HEK293 (cell line): ENCODE data around the gene MYADML2.
A peak's percentile ranks its signal among the peaks of the same experiment; 100 is the strongest.

Experiments used
- CTCF ChIA-PET: fragments of 350-600 bp; formaldehyde crosslinking; extraction: SDS; loops from one replicate; lab custom pipeline; 2021; ENCODE audit warnings: antibody characterized with exemption; lab: Yijun Ruan, JAX
- POLR2A ChIA-PET: fragments of 300-600 bp; formaldehyde crosslinking; extraction: SDS; loops from one replicate; lab custom pipeline; 2020; ENCODE audit warnings: antibody characterized with exemption, inconsistent platforms; lab: Yijun Ruan, JAX
- H3K27ac ChIP-seq: fragments of 200-500 bp; sonication (Bioruptor generic); 2 replicates; pipeline ENCODE4 v1.5.1; 2014; ENCODE audit warnings: low read depth, low read length, control low read depth, inconsistent platforms; ENCODE audit errors: extremely low read depth
- H3K36me3 ChIP-seq, 2 experiments: fragments of 200-500 bp in 1 of 2; sonication (Bioruptor generic) in 1 of 2; 1 replicate in 1 of 2; 2 replicates in 1 of 2; pipeline ENCODE4 v1.5.1; 2014 to 2017; ENCODE audit warnings: inconsistent platforms in 2 of 2, low read length in 2 of 2; ENCODE audit not compliant: control insufficient read depth in 2 of 2, insufficient read depth in 1 of 2
- H3K4me1 ChIP-seq: fragments of 200-500 bp; sonication (Bioruptor generic); 2 replicates; pipeline ENCODE4 v1.5.1; 2014; ENCODE audit warnings: mild to moderate bottlenecking, low read length, inconsistent platforms; ENCODE audit not compliant: control insufficient read depth, insufficient read depth
- H3K4me3 ChIP-seq: 2 replicates; pipeline ENCODE4 v1.5.1; 2011; ENCODE audit warnings: low read depth, mild to moderate bottlenecking, control low read depth, low read length, moderate library complexity
- H3K9me3 ChIP-seq: fragments of 200-500 bp; sonication (Bioruptor generic); 2 replicates; pipeline ENCODE4 v1.5.1; 2014; ENCODE audit warnings: low read depth, low read length, inconsistent platforms; ENCODE audit not compliant: control insufficient read depth, insufficient read depth
- ATF2 ChIP-seq: fragments of 450-650 bp; formaldehyde crosslinking; IDR thresholded peaks from 2 replicates; pipeline ENCODE4 v1.5.1; 2016; ENCODE audit warnings: missing biosample characterization, missing genetic modification characterization, low read depth
- BCL6B ChIP-seq: fragments of 450-650 bp; formaldehyde crosslinking; IDR thresholded peaks from 2 replicates; pipeline ENCODE4 v1.5.1; 2017; ENCODE audit warnings: missing biosample characterization, missing genetic modification characterization
- KLF16 ChIP-seq: fragments of 450-650 bp; formaldehyde crosslinking; IDR thresholded peaks from 2 replicates; pipeline ENCODE4 v1.5.1; 2017; ENCODE audit warnings: missing biosample characterization, missing genetic modification characterization
- KLF7 ChIP-seq: fragments of 450-650 bp; formaldehyde crosslinking; IDR thresholded peaks from 2 replicates; pipeline ENCODE4 v1.5.1; 2016; ENCODE audit warnings: missing biosample characterization, missing genetic modification characterization, borderline replicate concordance
- KLF8 ChIP-seq: fragments of 450-650 bp; formaldehyde crosslinking; IDR thresholded peaks from 2 replicates; pipeline ENCODE4 v1.5.1; 2016; ENCODE audit warnings: missing biosample characterization, missing genetic modification characterization
- KLF9 ChIP-seq: fragments of 450-650 bp; formaldehyde crosslinking; IDR thresholded peaks from 2 replicates; pipeline ENCODE4 v1.5.1; 2016; ENCODE audit warnings: missing biosample characterization, missing genetic modification characterization, low read depth
- MYNN ChIP-seq: fragments of 450-650 bp; formaldehyde crosslinking; IDR thresholded peaks from 2 replicates; pipeline ENCODE4 v1.5.1; 2016; ENCODE audit warnings: missing biosample characterization, missing genetic modification characterization, borderline replicate concordance
- SP2 ChIP-seq: fragments of 450-650 bp; formaldehyde crosslinking; IDR thresholded peaks from 2 replicates; pipeline ENCODE4 v1.5.1; 2016; ENCODE audit warnings: missing biosample characterization, missing genetic modification characterization
- WT1 ChIP-seq: fragments of 450-650 bp; formaldehyde crosslinking; IDR thresholded peaks from 2 replicates; pipeline ENCODE4 v1.5.1; 2016; ENCODE audit warnings: missing biosample characterization, missing genetic modification characterization
- ZBTB20 ChIP-seq: fragments of 450-650 bp; formaldehyde crosslinking; IDR thresholded peaks from 2 replicates; pipeline ENCODE4 v1.5.1; 2016; ENCODE audit warnings: missing biosample characterization, missing genetic modification characterization
- ZBTB8A ChIP-seq: fragments of 450-650 bp; formaldehyde crosslinking; IDR thresholded peaks from 2 replicates; pipeline ENCODE4 v1.5.1; 2016; ENCODE audit warnings: missing biosample characterization, missing genetic modification characterization
- ZEB2 ChIP-seq: fragments of 450-650 bp; formaldehyde crosslinking; IDR thresholded peaks from 2 replicates; pipeline ENCODE4 v1.5.1; 2016; ENCODE audit warnings: missing biosample characterization, missing genetic modification characterization
- ZFP37 ChIP-seq: fragments of 450-650 bp; formaldehyde crosslinking; IDR thresholded peaks from 2 replicates; pipeline ENCODE4 v1.5.1; 2016; ENCODE audit warnings: missing biosample characterization, missing genetic modification characterization
- ZNF24 ChIP-seq: fragments of 450-650 bp; formaldehyde crosslinking; IDR thresholded peaks from 2 replicates; pipeline ENCODE4 v1.5.1; 2016; ENCODE audit warnings: missing biosample characterization, missing genetic modification characterization
- ZNF341 ChIP-seq: fragments of 450-650 bp; formaldehyde crosslinking; IDR thresholded peaks from 2 replicates; pipeline ENCODE4; 2016; ENCODE audit warnings: low read depth, missing biosample characterization, missing genetic modification characterization
- ZNF391 ChIP-seq: fragments of 450-650 bp; formaldehyde crosslinking; IDR thresholded peaks from 2 replicates; pipeline ENCODE4 v1.5.1; 2016; ENCODE audit warnings: low read depth, missing biosample characterization, missing genetic modification characterization, borderline replicate concordance
- ZNF423 ChIP-seq: fragments of 450-650 bp; formaldehyde crosslinking; IDR thresholded peaks from 2 replicates; pipeline ENCODE4 v1.5.1; 2016; ENCODE audit warnings: missing biosample characterization, missing genetic modification characterization
- ZNF449 ChIP-seq: fragments of 450-650 bp; formaldehyde crosslinking; IDR thresholded peaks from 2 replicates; pipeline ENCODE4 v1.5.1; 2017; ENCODE audit warnings: missing biosample characterization, mild to moderate bottlenecking, missing genetic modification characterization, moderate library complexity
- ZNF48 ChIP-seq: fragments of 450-650 bp; formaldehyde crosslinking; IDR thresholded peaks from 2 replicates; pipeline ENCODE4 v1.5.1; 2016; ENCODE audit warnings: missing biosample characterization, missing genetic modification characterization
- ZNF549 ChIP-seq: fragments of 450-650 bp; IDR thresholded peaks from 2 replicates; pipeline ENCODE4 v1.5.1; 2018; ENCODE audit warnings: missing biosample characterization, missing genetic modification characterization, mild to moderate bottlenecking, inconsistent platforms, moderate library complexity
- ZNF629 ChIP-seq: fragments of 450-650 bp; formaldehyde crosslinking; IDR thresholded peaks from 2 replicates; pipeline ENCODE4 v1.5.1; 2017; ENCODE audit warnings: missing biosample characterization, missing genetic modification characterization
- ZNF660 ChIP-seq: fragments of 450-650 bp; IDR thresholded peaks from 2 replicates; pipeline ENCODE4 v1.5.1; 2018; ENCODE audit warnings: missing biosample characterization, mild to moderate bottlenecking, missing genetic modification characterization
- ZNF677 ChIP-seq: fragments of 450-650 bp; IDR thresholded peaks from 2 replicates; pipeline ENCODE4 v1.5.0; 2018; ENCODE audit warnings: missing biosample characterization, mild to moderate bottlenecking, missing genetic modification characterization, moderate library complexity
- ZNF692 ChIP-seq: fragments of 450-650 bp; formaldehyde crosslinking; IDR thresholded peaks from 2 replicates; pipeline ENCODE4 v1.5.1; 2016; ENCODE audit warnings: missing biosample characterization, missing genetic modification characterization
- ZNF843 ChIP-seq: fragments of 450-650 bp; formaldehyde crosslinking; IDR thresholded peaks from 2 replicates; pipeline ENCODE4 v1.5.1; 2016; ENCODE audit warnings: missing biosample characterization, missing genetic modification characterization

MYADML2 gene

GRCh38 chr17:81927653-81928543 lies 19.1 kb downstream of the MYADML2 start, which contains the start of gene MAFG (continued):
- no peak for TF ChIP-seq BCL6B (tag by site-specific recombination)
- TF ChIP-seq KLF7 (tag by site-specific recombination), result no peak

GRCh38 chr17:81927152-81927652 lies 19.8 kb downstream of the MYADML2 start:
- CTCF ChIA-PET, result interaction anchor here (0.7 to 1.8 kb wide), 9 partner anchors 9 to 372 kb away, joined by 3 to 12 read pairs (median 5); partner anchors contain the start of gene NOTUM

GRCh38 chr17:81926451-81927151 lies 20.4 kb downstream of the MYADML2 start:
- H3K4me1 ChIP-seq, result peaks cover 3% of the 10 kb centered on the region; the same call in 1 of the 2 replicates
- H3K9me3 ChIP-seq, result no peaks in the 10 kb centered on the region
- POLR2A ChIA-PET, result interaction anchor here (0.6 to 3.2 kb wide), 12 partner anchors 9 to 243 kb away, joined by 3 to 22 read pairs (median 4); partner anchors contain the start of genes ARL16, DCXR, HGS and PCYT2
- peak overlapping the region; percentile 90 for H3K27ac ChIP-seq
- peaks cover under 1 to 13% of the 10 kb centered on the region in 2 experiments; a peak in 1 of 3 replicates for H3K36me3 ChIP-seq
- H3K4me3 ChIP-seq, result peak overlapping the region; percentile 79
- CTCF ChIA-PET, result interaction anchor here (0.7 to 1.7 kb wide), 5 partner anchors 9 to 371 kb away, joined by 3 to 11 read pairs (median 3); no protein-coding TSS in a partner anchor
- TF ChIP-seq ZNF449 (tag by site-specific recombination) (no peak), ZEB2 (peak; percentile 99), ZNF341 (tag by site-specific recombination) (peak; percentile 39; the same call in 1 of the 2 replicates), ZFP37 (tag by site-specific recombination) (peak; percentile 29; the same call in 1 of the 2 replicates), ZNF692 (tag by site-specific recombination) (peak; percentile 77), KLF16 (tag by site-specific recombination) (peak; percentile 69), ZNF391 (0 out of 2 replicates have a peak, but pooled peaks have one; percentile 27), ZNF549 (tag by site-specific recombination) (no peak), KLF9 (tag by site-specific recombination) (peak; percentile 61; the same call in 1 of the 2 replicates), ZNF843 (tag by site-specific recombination) (peak; percentile 64), ZNF24 (tag by site-specific recombination) (peak; percentile 79; the same call in 1 of the 2 replicates), WT1 (tag by site-specific recombination) (peak; percentile 68), ZNF423 (tag by site-specific recombination) (peak; percentile 98), ATF2 (peak; percentile 58), KLF8 (tag by site-specific recombination) (peak; percentile 82; the same call in 1 of the 2 replicates), ZBTB20 (tag by site-specific recombination) (peak; percentile 44), ZNF48 (tag by site-specific recombination) (no peak), SP2 (peak; percentile 79), ZNF660 (tag by site-specific recombination) (peak; percentile 77; the same call in 1 of the 2 replicates), ZNF629 (tag by site-specific recombination) (peak; percentile 94)

More at GRCh38 chr17:81927152-81927652, 19.8 kb downstream of the MYADML2 start:
- peaks cover 0 to 8% of the 10 kb centered on the region in 2 experiments; a peak in 1 of 3 replicates for H3K36me3 ChIP-seq
- POLR2A ChIA-PET, result interaction anchor here (1.0 to 3.2 kb wide), 11 partner anchors 9 to 244 kb away, joined by 3 to 22 read pairs (median 4); partner anchors contain the start of genes ARL16, DCXR, HGS and MRPL12
- peaks cover 3% of the 10 kb centered on the region; the same call in 1 of the 2 replicates for H3K4me1 ChIP-seq
- no peaks in the 10 kb centered on the region for H3K9me3 ChIP-seq
- TF ChIP-seq ZBTB8A (tag by site-specific recombination), result 0 out of 2 replicates have a peak, but pooled peaks have one; percentile 2
- TF ChIP-seq ZNF677, result 0 out of 2 replicates have a peak, but pooled peaks have one; percentile 26
- TF ChIP-seq MYNN, result no peak
- TF ChIP-seq, all 188 proteins: peak for 2
- peak overlapping the region; percentile 79 for H3K4me3 ChIP-seq
- H3K27ac ChIP-seq, result peak overlapping the region; percentile 90
